Ureter (tissue), 1 donor: ENCODE data around the gene BGLAP. TPM values are rescaled to one million over a fixed set of nuclear protein-coding genes. Genes with fewer than 3 reads are reported as not detected.

ENCODE experiments used
- DNase-seq: peaks from one replicate; pipeline ENCODE4 v3.0.0-alpha.2; 2020; ENCODE audit warnings: low spot score
- total RNA-seq: library from RNA; stranded (reverse); gene quantifications from one replicate; pipeline ENCODE4 v1.2.4, GENCODE V29; 2023
- donor health status: DM: yes; HTN: yes; CAD: no.

The BGLAP gene
- total RNA-seq, 1 donor from 2014 or later, result 2.2 TPM

- DNase-seq, result no peak
Measured at GRCh38 chr1:156226782-156227181, 15.2 kb upstream of the BGLAP start.

DNA sequence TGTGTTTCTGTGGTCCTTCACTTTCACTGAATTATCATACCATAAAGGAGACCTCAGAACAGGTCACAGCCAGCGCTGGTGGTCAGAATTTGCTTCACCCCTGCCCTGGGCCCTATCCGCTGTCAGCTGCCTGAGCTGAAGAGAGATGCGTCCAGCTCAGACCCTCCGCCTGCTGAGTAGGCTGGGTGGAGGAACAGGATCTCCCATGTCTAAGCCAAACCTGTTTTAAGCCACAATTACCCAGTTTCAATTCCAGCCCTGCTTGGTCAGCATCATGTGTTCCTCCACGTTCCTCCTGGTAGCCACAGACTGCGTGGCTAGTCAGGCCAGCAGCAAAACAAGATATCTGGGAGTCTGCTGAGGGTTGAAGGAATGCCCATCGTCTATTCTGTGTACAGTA lies 13.5 kb upstream of the BGLAP start:
- DNase-seq, result no peak

DNA sequence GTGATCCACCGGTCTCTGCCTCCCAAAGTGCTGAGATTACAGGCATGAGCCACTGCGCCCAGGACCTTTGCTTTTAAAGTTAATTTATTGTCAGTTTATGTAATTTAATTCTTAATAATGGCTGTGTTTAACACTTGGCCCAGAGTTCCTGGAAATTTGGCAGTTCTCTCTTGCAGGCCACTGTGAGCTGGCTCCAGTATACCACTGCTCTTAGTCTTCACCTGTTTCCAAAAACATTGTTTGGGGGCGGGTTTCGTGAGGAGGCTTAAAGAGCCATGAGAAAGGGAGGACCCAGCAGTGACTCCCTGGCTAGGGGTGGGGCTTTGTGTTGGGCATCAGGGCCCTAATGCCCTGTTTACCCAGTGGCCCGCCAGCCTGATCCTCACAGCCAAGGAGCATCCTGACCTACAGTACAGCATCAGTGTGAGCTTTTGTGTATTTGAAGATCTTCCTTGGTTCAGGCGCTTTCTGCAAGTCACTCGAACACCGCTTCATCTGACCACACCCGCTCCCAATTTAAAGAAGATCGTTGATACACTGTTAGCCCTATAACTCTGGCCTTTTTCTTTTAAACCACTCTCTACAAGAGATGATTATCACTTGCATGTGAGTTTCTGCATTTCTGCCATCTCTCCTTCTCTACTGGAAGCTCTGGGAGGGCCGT lies 12.0 kb upstream of the BGLAP start:
- no peak for DNase-seq

DNA sequence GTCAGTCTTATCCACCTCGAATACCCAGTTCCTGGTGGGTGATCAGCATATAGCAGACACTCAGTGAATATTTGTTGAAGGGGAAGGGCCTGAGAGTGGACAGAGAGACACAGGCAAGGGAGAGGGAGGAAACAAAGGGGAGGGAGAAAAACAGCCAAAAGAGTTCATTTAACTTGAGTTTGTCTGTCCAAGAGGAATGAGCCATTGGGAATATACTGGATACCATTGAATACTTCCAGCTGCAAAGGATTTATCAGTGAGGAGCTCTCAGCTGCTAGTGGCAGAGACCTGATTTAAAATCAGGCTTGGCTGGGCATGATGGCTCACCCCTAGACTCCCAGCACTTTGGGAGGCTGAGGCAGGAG lies 11.5 kb upstream of the BGLAP start:
- DNase-seq, result no peak

DNA sequence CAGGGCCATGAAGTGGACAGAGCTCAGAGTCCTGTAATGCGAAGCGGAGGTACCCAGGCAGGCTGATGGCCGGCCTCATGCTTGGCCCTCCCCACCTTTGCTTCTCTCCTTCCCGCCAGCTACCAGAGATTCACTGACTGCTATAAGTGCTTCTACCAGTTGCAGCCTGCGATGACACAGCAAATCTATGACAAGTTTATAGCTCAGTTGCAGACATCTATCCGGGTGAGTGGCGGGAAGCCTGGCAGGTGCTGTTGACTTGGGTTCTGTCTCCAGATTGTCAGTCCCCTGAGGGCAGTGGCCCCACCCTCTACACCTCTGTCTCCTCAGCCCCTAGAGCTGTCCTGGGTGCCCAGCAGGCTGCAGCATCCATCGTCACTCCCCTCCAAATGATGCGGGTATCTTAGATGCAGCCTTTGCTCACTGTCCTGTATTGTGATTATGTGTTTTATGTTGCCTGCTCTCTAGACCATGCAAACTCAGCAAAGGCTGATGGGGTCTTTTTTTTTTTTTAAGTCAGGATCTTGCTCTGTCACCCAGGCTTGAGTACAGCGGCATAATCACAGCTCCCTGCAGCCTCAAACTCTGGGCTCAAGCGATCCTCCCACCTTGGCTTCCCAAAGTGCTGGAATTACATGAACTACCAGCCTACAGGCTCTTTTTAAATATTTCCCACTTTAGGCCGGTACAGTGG lies 9.6 kb upstream of the BGLAP start:
- DNase-seq, result no peak

DNA sequence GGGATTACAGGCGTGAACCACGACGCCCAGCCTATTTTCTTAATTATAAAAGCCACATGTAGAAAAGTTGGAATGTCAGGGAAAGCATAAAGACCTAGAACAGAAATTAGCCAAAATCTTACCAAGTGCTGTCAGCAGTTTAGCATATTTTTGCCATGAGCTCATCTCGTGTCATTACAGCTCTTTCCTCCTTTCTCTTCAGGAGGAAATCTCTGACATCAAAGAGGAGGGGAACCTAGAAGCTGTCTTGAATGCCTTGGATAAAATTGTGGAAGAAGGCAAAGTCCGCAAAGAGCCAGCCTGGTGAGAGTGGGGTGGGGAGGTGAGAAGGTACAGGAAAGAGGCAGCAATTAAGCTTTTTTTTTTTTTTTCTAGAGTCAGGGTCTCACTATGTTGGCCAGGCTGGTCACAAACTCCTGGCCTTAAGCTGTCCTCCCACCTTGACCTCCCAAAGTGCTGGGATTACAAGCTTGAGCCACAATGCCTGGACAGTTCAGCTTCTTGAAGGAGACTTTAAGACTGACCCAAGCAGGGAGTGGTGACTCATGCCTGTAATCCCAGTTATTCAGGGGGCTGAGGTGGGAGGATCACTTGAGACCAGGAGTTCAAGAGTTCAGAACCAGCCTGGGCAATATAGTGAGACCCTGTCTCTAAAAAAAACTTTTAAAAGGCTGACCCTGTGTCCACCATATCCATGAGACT lies 8.4 kb upstream of the BGLAP start:
- DNase-seq, result no peak

DNA sequence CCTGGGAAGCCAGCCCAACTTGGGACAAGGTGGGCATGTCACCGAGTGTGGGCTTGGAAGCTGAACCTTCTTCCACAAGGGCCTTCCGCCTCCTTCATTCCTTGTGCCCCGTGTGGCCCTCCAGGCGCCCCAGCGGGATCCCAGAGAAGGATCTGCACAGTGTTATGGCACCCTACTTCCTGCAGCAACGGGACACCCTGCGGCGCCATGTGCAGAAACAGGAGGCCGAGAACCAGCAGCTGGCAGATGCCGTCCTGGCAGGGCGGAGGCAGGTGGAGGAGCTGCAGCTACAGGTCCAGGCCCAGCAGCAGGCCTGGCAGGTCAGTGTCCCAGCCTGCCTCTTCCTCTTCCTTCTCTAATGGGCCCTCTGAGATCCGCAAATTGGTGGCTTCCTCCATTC lies 5.8 kb upstream of the BGLAP start:
- no peak for DNase-seq

DNA sequence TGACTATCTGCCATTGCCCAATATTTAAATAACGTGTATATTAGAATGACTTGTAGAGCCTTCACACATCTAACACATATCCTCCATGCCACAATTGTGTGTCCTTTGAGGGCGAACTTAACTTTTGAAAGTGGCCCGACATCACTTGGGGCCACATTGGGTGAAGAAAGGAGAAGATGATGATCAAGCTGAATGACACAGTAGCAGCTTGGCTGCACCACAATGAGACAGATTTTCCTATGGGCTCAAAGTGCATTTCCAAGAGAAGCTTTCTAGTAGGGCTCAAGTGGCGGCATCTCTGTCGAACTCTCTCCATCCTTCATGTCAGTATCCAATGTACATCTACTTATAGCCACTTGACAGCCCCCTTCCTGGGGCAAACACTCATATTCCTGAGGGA lies 3.7 kb upstream of the BGLAP start:
- no peak for DNase-seq

DNA sequence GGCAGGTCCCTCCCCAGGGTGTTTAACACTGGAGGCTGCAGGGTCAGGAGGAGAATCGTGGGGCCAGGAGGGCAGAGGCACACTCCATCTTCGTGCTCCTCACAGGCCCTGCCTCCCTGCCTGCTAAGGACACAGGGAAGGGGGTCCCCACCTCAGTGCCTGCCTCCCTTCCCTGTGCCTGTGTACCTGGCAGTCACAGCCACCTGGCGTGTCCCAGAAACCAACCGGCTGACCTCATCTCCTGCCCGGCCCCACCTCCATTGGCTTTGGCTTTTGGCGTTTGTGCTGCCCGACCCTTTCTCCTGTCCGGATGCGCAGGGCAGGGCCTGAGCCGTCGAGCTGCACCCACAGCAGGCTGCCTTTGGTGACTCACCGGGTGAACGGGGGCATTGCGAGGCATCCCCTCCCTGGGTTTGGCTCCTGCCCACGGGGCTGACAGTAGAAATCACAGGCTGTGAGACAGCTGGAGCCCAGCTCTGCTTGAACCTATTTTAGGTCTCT lies 623 bp upstream of the BGLAP start:
- DNase-seq, result no peak

DNA sequence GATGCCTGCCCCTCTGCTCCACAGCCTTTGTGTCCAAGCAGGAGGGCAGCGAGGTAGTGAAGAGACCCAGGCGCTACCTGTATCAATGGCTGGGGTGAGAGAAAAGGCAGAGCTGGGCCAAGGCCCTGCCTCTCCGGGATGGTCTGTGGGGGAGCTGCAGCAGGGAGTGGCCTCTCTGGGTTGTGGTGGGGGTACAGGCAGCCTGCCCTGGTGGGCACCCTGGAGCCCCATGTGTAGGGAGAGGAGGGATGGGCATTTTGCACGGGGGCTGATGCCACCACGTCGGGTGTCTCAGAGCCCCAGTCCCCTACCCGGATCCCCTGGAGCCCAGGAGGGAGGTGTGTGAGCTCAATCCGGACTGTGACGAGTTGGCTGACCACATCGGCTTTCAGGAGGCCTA lies 754 bp downstream of the BGLAP start:
- no peak for DNase-seq

DNA sequence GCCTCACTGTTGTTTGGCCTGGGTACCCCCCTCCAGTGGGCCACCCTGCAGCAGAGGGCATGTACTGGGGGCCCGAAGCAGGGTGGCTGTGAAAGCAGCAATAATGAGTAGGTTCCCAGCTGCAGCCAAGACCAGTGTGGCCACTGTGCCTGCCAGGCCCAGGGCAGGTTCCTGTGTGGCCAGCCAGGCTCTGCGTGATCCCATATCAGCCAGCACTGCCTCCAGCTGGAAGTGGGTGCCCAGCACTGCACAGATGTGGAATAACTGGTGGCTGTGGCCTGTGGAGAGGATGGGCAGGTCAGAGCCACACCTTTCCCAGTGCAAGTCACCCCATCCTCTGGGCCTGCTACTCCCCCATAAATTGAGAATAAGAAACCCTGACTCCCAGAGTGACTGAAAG lies 2.1 kb downstream of the BGLAP start:
- DNase-seq, result no peak

DNA sequence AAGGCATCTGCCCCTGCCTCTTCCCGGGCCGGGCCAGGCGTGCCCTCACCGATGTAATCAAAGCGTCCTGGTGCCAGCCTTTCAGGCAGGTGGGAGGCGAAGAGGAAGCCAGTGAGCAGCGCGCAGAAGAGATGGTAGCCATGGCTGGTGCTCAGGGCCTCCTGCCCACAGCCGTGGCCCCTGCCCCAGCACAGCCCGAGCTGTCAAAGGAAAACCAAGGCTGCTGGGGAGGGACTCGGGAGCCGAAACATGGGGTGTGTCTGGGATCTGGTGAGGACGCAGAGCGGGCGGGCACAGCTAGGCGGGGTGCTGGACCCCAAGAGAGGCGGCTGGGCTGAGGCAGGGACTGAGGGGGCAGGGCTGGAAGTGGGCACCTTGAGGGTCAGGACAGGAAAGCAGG lies 2.7 kb downstream of the BGLAP start:
- DNase-seq, result no peak

DNA sequence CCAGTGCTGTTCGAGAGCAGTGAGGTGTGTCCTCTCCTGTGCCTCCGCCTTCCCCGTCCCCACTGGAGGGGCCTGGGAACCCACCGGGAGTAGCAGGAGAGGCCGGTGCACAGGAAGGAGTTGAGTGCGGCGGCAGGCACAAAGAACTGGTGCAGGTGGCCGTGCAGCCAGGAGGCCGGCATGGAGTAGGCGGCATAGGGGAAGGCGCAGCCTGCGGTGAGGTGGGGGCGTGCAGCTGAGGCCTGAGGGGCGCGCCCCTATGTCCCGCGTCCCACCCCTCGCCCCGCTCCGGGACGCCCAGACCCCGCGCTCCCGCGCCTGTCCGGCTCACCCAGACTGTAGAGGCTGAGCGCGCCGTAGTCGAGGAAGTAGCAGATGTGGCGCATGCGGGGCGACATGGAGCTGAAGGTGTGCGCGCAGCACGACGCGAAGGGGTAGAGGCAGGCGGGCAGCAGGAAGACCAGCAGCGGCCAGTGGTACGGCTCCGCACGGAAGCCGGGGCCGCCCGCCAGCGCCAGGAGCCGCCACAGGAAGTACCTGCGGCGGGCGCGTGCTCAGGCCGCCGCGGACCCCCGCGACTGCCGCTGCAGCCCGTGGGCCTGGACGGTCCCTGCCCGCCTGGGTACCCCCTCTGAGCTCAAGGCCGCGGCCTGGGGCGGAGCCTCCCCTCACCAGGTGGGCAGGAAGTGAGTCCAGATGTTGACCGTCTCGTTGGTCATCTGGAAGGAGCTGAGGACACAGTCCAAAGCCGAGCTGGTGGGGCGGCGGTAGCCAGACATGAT lies 3.7 kb downstream of the BGLAP start:
- DNase-seq, result no peak

DNA sequence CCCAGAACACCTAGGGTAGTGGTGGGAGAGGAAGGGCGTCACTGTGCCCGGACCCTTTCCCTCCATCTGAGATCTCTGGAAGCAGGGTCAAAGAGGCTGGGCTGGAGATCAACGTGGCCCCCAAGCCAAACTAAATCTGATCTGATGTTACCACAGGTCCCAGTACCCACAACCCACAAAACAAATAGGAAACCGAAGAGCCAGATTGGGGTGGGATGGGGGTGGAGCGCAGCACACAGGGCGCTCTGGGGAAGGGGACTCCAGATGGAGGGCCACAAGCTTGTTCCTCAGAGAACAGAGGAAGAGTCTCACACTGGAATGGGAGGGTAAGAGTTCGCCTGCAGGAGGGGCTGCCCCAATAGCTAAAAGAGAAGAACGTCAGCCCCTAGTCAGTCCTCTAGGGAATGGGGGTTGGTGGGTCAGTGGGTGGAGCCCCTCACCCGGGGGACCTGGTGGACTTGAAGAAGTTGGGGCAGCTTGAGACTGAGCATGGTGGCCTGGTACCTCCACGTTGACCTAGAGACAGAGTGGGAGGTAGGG lies 4.3 kb downstream of the BGLAP start:
- DNase-seq, result no peak

DNA sequence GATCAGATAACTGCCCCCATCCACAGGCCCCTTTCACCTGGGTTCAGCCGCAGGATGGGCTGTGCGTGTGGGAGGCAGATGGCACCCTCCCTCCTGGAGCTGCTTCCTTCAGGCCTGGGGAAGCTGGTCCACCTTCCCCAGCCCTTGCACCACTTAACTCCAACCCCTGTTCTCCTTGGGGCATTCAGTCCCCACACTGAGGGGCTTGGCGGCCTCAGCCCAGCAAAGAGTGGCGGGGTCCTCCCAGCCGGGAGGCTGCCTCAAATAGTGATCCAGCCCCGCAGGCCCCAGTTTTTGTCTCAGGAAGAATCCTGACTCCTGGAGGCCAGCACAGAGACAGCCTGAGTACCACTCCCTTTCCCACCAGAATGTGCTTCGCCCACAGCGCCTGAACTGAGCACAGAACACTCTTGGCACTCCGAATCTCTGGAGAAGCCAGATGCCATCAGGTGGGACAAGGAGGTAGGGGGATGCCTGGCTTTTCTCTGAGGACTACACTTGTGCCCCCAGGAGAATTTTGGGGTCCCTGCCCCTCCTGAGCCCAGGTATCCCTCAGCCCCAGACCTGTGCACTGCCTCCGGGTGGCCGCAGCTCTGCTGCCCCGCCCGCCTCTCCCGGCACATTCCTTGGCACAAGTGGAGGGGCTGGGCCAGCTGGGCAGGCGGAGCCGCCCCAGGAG lies 4.9 kb downstream of the BGLAP start:
- no peak for DNase-seq

GRCh38 chr1:156247460-156248322 lies 5.7 kb downstream of the BGLAP start, which contains the start of gene PAQR6:
PAQR6 (minus strand) TSS chr1:156248056; CDS start chr1:156246731, 1,325 bp downstream.
- no peak for DNase-seq

GRCh38 chr1:156248323-156248683 lies 6.3 kb downstream of the BGLAP start:
- DNase-seq, result no peak

- DNase-seq, result no peak
Measured at GRCh38 chr1:156249593-156249992, 7.6 kb downstream of the BGLAP start.

DNA sequence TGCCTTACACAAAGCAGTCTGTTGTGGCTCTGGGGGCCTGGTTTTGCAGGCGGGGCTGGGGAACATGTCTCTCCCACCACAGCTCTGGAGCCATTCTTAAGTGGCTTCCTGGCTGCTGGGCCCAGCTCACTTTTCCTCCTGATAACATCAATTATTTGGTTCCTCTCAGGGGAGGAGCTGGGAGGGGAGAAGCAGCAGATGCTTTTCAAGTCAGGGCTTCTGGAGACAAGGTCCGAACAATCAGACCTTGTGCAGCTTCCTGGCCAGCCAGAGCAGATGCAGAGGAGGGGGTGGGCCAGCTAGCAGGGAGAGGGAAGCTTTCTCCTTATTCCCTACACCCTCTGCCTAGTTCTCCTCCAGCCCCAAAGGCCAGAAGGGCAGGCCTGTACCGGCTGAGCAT lies 9.5 kb downstream of the BGLAP start:
- DNase-seq, result no peak

GRCh38 chr1:156253634-156254033 lies 11.7 kb downstream of the BGLAP start:
- DNase-seq, result no peak
